Motor neuron (in vitro differentiated cells): ENCODE measurements around the gene ZZZ3. TPM values are rescaled to one million over a fixed set of nuclear protein-coding genes. Genes with fewer than 3 reads are reported as not detected.
"Not testable (repeated sequence)": the region's sequence is repeated elsewhere in the genome, so short reads cannot be mapped to it uniquely, and the experiment has no call there.

Source experiments
- ATAC-seq, 8 experiments: fragments of 200-7000 bp; cut with Tn5 transposase; replicated peaks in 6 of 8; 2 replicates each; pipeline ENCODE4 v1.8.0; 2021; ENCODE audit warnings: mild to moderate bottlenecking in 8 of 8, moderate library complexity in 8 of 8
- H3K27ac ChIP-seq, 2 donors: fragments of 250-450 bp; sonication (Bioruptor Pico); 2 replicates each; pipeline ENCODE4 v1.9.0; 2021; ENCODE audit warnings: antibody characterized with exemption in 2 of 2, mild to moderate bottlenecking in 2 of 2, moderate library complexity in 1 of 2
- H3K4me1 ChIP-seq, 2 donors: fragments of 250-450 bp; sonication (Bioruptor Pico); replicated peaks in 1 of 2; 2 replicates each; pipeline ENCODE4 v1.6.1; 2021; ENCODE audit warnings: antibody characterized with exemption in 2 of 2, mild to moderate bottlenecking in 2 of 2, moderate library complexity in 1 of 2
- H3K4me3 ChIP-seq, 5 donors: fragments of 250-450 bp; sonication (Bioruptor Pico); 2 replicates each; pipeline ENCODE4 v1.9.0; 2021; ENCODE audit warnings: antibody characterized with exemption in 5 of 5, mild to moderate bottlenecking in 5 of 5, moderate library complexity in 4 of 5
- WGBS, 10 experiments: fragments of 450-650 bp; shearing (Covaris generic); methylation state at CpG; one replicate each; pipeline ENCODE4 v1.0.0; 2022; 5-methylcytosine and 5-hydroxymethylcytosine counted together
- in situ Hi-C, 9 experiments: fragments of 400-800 bp; cut with MboI; loops; one replicate each; pipeline ENCODE4 v1.15.0; 2021; ENCODE audit warnings: low sequenced_read_pairs in 9 of 9, low pct_unique_long_range_greater_than_20kb in 2 of 9; ENCODE audit not compliant: unreplicated experiment in 9 of 9
- total RNA-seq, 8 experiments: library from RNA; unstranded; fragments of 300-600 nt; gene quantifications; 2 replicates each; pipeline versions ENCODE4 v1.2.3 to v1.2.4, GENCODE V29; 2022

Gene ZZZ3
- total RNA-seq = 10 to 100 TPM; 43.0 to 81.7 (median 68.1) TPM

GRCh38 chr1:77682460-77683159, at the start of gene ZZZ3:
ZZZ3 (minus strand) TSS chr1:77682658; CDS start chr1:77633354, 49,304 bp downstream.
- peak; percentile 60 to 77 (median 74) for ATAC-seq
- WGBS, 10 experiments = 0 to 7% (median 0%) methylated on average over 3 to 23 of the region's 56 CpGs; no CpG with 5 or more reads in 2 of the 10 experiments
- peak within 1 kb of the TSS; percentile 64 to 90 (median 67) for H3K4me3 ChIP-seq
- H3K27ac ChIP-seq = peak within 1 kb of the TSS; percentile 96 to 98
- H3K4me1 ChIP-seq = peaks cover 9 to 18% of the 10 kb centered on the region in 2 donors
- in situ Hi-C loops = no loop called here

DNA sequence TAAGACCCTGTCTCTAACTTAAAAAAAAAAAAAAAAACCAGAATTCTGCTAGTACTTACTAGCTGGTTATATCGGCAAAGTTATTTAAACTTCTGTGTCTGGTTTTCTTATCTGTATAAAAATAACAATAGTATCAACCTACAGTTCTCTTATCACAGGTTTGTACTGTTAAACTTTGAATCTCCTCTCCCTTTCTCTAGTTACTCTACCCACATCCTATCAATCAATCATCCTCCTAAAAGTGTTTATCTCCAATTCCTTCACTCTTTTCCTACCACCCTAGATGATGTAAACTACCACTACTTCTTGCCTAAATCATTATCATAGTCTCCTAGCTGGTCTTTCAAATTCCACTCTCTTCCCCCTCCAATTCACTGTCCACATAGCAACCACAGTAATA, 49.6 kb upstream of the ZZZ3 start:
- no peak for ATAC-seq
- Histone ChIP-seq H3K27ac (no peak overlapping the region), H3K4me1 (no peaks in the 10 kb centered on the region), H3K4me3 (no peak overlapping the region)
- in situ Hi-C loops = no loop called here
- WGBS, 10 experiments = 83 to 100% (median 100%) methylated on average over 1 of the region's 1 CpG; no CpG with 5 or more reads in 1 of the 10 experiments

DNA sequence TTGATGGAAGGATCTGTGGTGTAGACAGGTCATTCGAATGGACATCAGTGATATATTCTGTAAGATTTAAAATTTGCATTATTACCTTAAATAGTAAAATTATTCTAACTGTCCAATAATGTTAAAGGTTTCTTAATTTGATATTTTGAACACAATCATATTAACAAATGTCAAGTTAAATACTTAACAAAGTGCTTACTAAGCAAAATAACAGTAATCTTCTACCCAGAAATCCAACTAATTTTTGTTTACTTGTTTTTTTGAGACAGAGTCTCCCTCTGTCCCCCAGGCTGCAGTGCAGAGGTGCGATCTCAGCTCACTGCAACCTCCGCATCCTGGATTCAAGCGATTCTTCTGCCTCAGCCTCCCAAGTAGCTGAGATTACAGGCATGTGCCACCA, 43.2 kb upstream of the ZZZ3 start:
- Histone ChIP-seq H3K27ac (no peak overlapping the region), H3K4me3 (no peak overlapping the region), H3K4me1 (no peaks in the 10 kb centered on the region)
- in situ Hi-C loops = no loop called here
- 90 to 100% (median 100%) methylated on average over 1 to 4 of the region's 4 CpGs; no CpG with 5 or more reads in 1 of the 10 experiments for WGBS, 10 experiments
- no peak for ATAC-seq

DNA sequence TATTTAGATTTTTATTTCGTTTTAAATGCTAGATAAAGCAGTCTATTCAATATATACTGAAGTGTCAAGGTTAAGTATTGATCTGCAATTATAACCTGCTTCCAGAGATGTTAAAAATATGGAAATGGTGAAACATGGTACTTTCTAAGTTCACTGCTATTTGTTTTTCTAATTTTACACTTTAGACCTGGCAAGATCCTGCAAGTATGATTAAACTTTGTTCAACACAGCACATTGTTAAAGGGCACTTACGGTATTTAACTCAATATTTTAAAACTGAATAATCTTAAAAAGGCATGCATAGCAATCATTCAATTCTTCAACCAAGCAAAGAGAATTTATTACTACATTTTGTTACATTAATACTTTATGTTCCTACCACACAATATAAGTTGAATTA, 35.7 kb upstream of the ZZZ3 start:
- in situ Hi-C loops = loop anchor here in 1 of 9 experiments (25.0 kb wide), 1 partner anchor 244 kb away; no protein-coding TSS in a partner anchor
- 69 to 100% (median 88%) methylated on average over 1 to 2 of the region's 2 CpGs for WGBS, 10 experiments

DNA sequence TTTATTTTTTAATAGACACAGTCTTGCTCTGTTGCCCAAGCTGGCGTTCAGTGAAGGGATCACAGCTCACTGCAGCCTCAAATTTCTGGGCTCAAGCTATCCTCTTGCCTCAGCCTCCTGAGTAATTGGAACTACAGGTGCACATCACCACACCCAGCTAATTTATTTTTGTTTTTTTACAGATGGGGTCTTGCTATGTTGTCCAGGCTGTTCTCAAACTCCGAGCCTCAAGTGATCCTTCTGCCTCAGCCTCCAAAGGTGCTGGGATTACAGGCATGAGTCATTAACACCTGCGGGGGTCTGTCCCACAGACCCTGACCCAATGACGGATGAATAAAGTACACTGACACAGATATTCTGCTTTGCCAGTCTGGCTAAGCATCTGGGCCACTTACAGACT, 33.6 kb upstream of the ZZZ3 start:
- ATAC-seq = no peak
- no peaks in the 10 kb centered on the region for H3K4me1 ChIP-seq
- H3K27ac ChIP-seq = no peak overlapping the region
- 40 to 100% (median 97%) methylated on average over 1 to 4 of the region's 4 CpGs; no CpG with 5 or more reads in 1 of the 10 experiments for WGBS, 10 experiments
- in situ Hi-C loops = loop anchor here in 1 of 9 experiments (25.0 kb wide), 1 partner anchor 246 kb away; no protein-coding TSS in a partner anchor
- no peak overlapping the region for H3K4me3 ChIP-seq

More for the DNA sequence above, 35.7 kb upstream of the ZZZ3 start:
- H3K4me3 ChIP-seq = no peak overlapping the region
- H3K27ac ChIP-seq = no peak overlapping the region
- no peaks in the 10 kb centered on the region for H3K4me1 ChIP-seq
- ATAC-seq = no peak

- 50 to 100% (median 100%) methylated on average over 1 to 3 of the region's 3 CpGs; no CpG with 5 or more reads in 2 of the 10 experiments for WGBS, 10 experiments
- Histone ChIP-seq H3K4me3 (no peak overlapping the region), H3K4me1 (no peaks in the 10 kb centered on the region), H3K27ac (no peak overlapping the region)
- in situ Hi-C loops = loop anchor here in 1 of 9 experiments (25.0 kb wide), 1 partner anchor 253 kb away; no protein-coding TSS in a partner anchor
- no peak for ATAC-seq
Measured at GRCh38 chr1:77709727-77710126, 27.3 kb upstream of the ZZZ3 start.

GRCh38 chr1:77706321-77706720, 23.9 kb upstream of the ZZZ3 start:
- H3K4me3 ChIP-seq = no peak overlapping the region
- WGBS, 10 experiments = 94 to 100% (median 98%) methylated on average over 1 to 4 of the region's 4 CpGs; no CpG with 5 or more reads in 2 of the 10 experiments
- ATAC-seq = no peak
- no peak overlapping the region for H3K27ac ChIP-seq
- in situ Hi-C loops = loop anchor here in 1 of 9 experiments (25.0 kb wide), 1 partner anchor 256 kb away; no protein-coding TSS in a partner anchor
- H3K4me1 ChIP-seq = no peaks in the 10 kb centered on the region

DNA sequence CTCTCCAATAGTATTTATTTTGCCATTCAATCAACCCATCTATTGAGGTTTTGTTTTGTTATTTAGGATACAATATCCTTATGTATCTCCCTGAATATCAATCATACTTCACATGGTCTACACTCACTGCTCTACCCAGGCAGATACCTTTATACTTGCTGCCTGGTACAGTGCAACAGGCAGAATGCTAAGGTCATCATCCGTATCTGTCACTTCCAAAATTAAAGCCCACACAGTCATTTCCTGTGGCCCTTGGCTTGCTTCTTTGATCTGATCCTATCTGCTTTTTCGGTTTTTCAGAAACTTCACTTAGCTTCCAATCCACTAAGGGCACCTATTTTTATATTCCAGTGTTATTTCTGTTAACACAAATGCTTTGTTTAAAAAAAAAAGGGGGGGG, 22.3 kb upstream of the ZZZ3 start:
- H3K4me1 ChIP-seq = no peaks in the 10 kb centered on the region
- 41 to 100% (median 92%) methylated on average over 2 of the region's 2 CpGs; no CpG with 5 or more reads in 1 of the 10 experiments for WGBS, 10 experiments
- H3K27ac ChIP-seq = no peak overlapping the region
- in situ Hi-C loops = loop anchor here in 1 of 9 experiments (25.0 kb wide), 1 partner anchor 258 kb away; no protein-coding TSS in a partner anchor
- no peak for ATAC-seq
- no peak overlapping the region for H3K4me3 ChIP-seq

GRCh38 chr1:77699673-77700072, 17.2 kb upstream of the ZZZ3 start:
- in situ Hi-C loops = loop anchor here in 1 of 9 experiments (25.0 kb wide), 1 partner anchor 263 kb away; no protein-coding TSS in a partner anchor
- 67 to 100% (median 95%) methylated on average over 1 of the region's 1 CpG; no CpG with 5 or more reads in 6 of the 10 experiments for WGBS, 10 experiments
- not testable (repeated sequence) for H3K27ac ChIP-seq, H3K4me1 ChIP-seq, H3K4me3 ChIP-seq, ATAC-seq

- Histone ChIP-seq H3K4me1 (no peaks in the 10 kb centered on the region), H3K4me3 (no peak overlapping the region), H3K27ac (no peak overlapping the region)
- WGBS, 10 experiments = 20 to 100% (median 79%) methylated on average over 1 to 3 of the region's 3 CpGs; no CpG with 5 or more reads in 2 of the 10 experiments
- no peak for ATAC-seq
- in situ Hi-C loops = no loop called here
Measured at GRCh38 chr1:77697441-77697840, 15.0 kb upstream of the ZZZ3 start.

DNA sequence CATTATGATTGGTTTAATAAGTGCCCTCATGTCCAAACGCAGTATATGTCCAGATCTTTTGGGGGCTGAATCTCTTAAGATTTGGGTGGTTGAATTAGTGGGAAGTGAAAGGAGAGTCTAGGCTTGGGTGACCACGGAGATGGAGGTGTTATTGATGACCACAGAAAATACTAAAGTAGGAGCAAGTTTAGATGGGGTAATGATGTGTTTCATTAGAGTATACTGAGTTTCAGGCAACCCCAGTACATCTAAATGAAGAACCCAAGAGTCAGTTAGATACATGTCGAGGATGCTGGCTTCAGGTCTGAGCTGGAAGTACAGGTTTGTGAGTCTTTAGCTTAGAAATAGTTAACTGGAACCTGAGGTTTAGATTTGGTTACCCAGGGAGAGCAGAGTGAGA, 6.5 kb upstream of the ZZZ3 start:
- H3K27ac ChIP-seq = no peak overlapping the region
- ATAC-seq = no peak

DNA sequence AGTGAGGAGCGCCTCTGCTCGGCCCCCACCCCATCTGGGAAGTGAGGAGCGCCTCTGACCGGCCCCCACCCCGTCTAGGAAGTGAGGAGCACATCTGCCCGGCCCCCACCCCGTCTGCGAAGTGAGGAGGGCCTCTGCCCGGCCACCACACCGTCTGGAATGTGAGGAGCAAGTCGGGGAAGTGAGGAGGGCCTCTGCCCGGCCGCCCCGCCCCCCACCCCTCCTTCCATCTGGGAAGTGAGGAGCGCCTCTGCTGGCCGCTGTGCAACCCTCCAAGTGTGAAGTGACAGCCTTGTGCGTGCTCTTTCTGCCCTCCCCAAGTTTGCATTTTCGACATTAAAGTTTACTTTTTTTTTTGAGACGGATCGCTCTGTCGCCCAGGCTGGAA, 5.1 kb upstream of the ZZZ3 start:
- WGBS, 10 experiments = 20 to 91% (median 75%) methylated on average over 1 to 4 of the region's 21 CpGs; no CpG with 5 or more reads in 6 of the 10 experiments
- no peak overlapping the region for H3K4me3 ChIP-seq

More for the DNA sequence above, 6.5 kb upstream of the ZZZ3 start:
- in situ Hi-C loops = no loop called here
- Histone ChIP-seq H3K4me1 (peaks cover 5 to 8% of the 10 kb centered on the region in 2 donors), H3K4me3 (no peak overlapping the region)
- WGBS, 10 experiments = 70 to 100% (median 86%) methylated on average over 1 to 3 of the region's 3 CpGs

DNA sequence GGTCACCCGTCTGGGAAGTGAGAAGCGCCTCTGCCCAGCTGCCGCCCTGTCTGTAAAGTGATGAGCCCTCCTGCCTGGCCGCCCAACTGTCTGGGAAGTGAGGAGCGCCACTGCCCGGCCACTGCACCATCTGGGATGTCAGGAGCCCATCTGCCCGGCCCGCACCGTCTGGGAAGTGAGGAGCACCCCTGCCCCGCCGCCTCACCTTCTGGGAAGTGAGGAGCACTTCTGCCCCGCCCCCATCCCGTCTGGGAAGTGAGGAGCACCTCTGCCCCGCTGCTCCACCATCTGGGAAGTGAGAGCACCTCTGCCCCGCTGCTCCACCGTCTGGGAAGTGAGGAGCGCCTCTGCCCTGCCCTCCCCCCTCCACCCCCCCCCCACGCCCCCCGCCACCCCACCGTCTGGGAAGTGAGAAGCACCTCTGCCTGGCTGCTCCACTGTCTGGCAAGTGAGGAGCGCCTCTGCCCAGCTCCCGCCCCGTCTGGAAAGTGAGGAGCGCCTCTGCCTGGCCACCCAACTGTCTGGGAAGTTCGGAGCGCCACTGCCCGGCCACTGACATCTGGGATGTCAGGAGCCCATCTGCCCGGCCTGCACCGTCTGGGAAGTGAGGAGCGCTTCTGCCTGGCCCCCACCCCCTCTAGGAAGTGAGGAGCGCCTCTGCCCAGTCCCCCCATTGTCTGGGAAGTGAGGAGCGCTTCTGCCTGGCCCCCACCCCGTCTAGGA, 4.5 kb upstream of the ZZZ3 start:
- in situ Hi-C loops = no loop called here
- H3K4me3 ChIP-seq = no peak overlapping the region
- ATAC-seq = no peak
- peaks cover 5 to 8% of the 10 kb centered on the region in 2 donors for H3K4me1 ChIP-seq
- H3K27ac ChIP-seq = no peak overlapping the region
- WGBS, 10 experiments = 50 to 100% (median 89%) methylated on average over 1 to 4 of the region's 33 CpGs; no CpG with 5 or more reads in 6 of the 10 experiments

More for the DNA sequence above, 5.1 kb upstream of the ZZZ3 start:
- ATAC-seq = peak in 1 of 8 experiments; percentile 6
- Histone ChIP-seq H3K27ac (no peak overlapping the region), H3K4me1 (peaks cover 5 to 8% of the 10 kb centered on the region in 2 donors)
- in situ Hi-C loops = no loop called here
